Testis (tissue), 3 donors: ENCODE results near the gene MAGEL2. TPM values are rescaled to one million over a fixed set of nuclear protein-coding genes. Genes with fewer than 3 reads are reported as not detected.
A peak's percentile ranks its signal among the peaks of the same experiment; 100 is the strongest.

Experiments used
- DNase-seq: peaks from one replicate; pipeline ENCODE4 v3.0.0-alpha.2; 2019
- H3K27ac ChIP-seq, 2 donors: fragments of 200-600 bp; sonication (generic); one replicate each; pipeline ENCODE4 v1.5.1; 2019
- H3K27me3 ChIP-seq: fragments of 200-600 bp; sonication (generic); one replicate; pipeline ENCODE4 v1.5.1; 2019
- H3K36me3 ChIP-seq: fragments of 200-600 bp; sonication (generic); one replicate; pipeline ENCODE4 v1.5.1; 2017; ENCODE audit warnings: low read depth; ENCODE audit errors: missing control alignments
- H3K4me1 ChIP-seq: fragments of 200-600 bp; sonication (generic); one replicate; pipeline ENCODE4 v1.5.1; 2019
- H3K4me3 ChIP-seq, 2 donors: fragments of 200-600 bp; sonication (generic); one replicate each; pipeline ENCODE4 v1.5.1; 2017 to 2019
- H3K9me3 ChIP-seq: fragments of 200-600 bp; sonication (generic); one replicate; pipeline ENCODE4 v1.5.1; 2017
- CTCF ChIP-seq, 3 experiments: fragments of 450-650 bp in 2 of 3; fragments of 200-600 bp in 1 of 3; sonication (generic) in 1 of 3; IDR thresholded peaks; one replicate each; pipeline ENCODE4 v1.5.1; 2016 to 2019; ENCODE audit warnings: antibody characterized with exemption in 3 of 3, mild to moderate bottlenecking in 2 of 3, moderate library complexity in 1 of 3
- POLR2A ChIP-seq: fragments of 450-650 bp; IDR thresholded peaks from one replicate; pipeline ENCODE4 v1.6.1; 2017; ENCODE audit warnings: antibody characterized with exemption, mild to moderate bottlenecking, moderate library complexity
- WGBS, 2 donors: methylation state at CpG; one replicate each; pipeline ENCODE4 v1.1.5; 2018; 5-methylcytosine and 5-hydroxymethylcytosine counted together
- intact Hi-C: fragments of 100-400 bp; cut with DNase I; formaldehyde crosslinking; loops from one replicate; pipeline ENCODE4 v1.15.1; 2023; ENCODE audit warnings: low total_unique reads
- polyA plus RNA-seq: library from polyadenylated mRNA; stranded (reverse); fragments of 350-450 nt; fragmentation: Illumina TruSeq; extraction: RNeasy Lipid Tissue Mini Kit (QIAGEN cat#74804); gene quantifications from one replicate; pipeline ENCODE4 v1.2.3, GENCODE V29; 2014; ENCODE audit warnings: low read depth, low replicate concordance; ENCODE audit not compliant: insufficient read depth
- total RNA-seq, 2 donors: library from RNA; depleted of rRNA; stranded (reverse); fragments of >200 nt; gene quantifications; one replicate each; pipeline ENCODE4 v1.2.3, GENCODE V29; 2016

The MAGEL2 gene
- total and polyA plus RNA-seq, 3 donors from 2014 or later = 1.9 to 5.8 (median 3.5) TPM

GRCh38 chr15:23629234-23629805, 18.3 kb downstream of the MAGEL2 start:
- no peak overlapping the region for H3K4me3 ChIP-seq
- no peak for DNase-seq
- no peaks in the 10 kb centered on the region for H3K4me1 ChIP-seq
- intact Hi-C loops = no loop called here
- 28 to 33% methylated on average over 4 of the region's 4 CpGs for WGBS, 2 donors
- H3K36me3 ChIP-seq = no peaks in the 10 kb centered on the region
- H3K27ac ChIP-seq = no peak overlapping the region
- H3K9me3 ChIP-seq = no peaks in the 10 kb centered on the region
- TF ChIP-seq POLR2A (no peak), CTCF (IDR thresholded peaks at IDR 0.05) (peak; percentile 13 to 38 (median 25))
- no peaks in the 10 kb centered on the region for H3K27me3 ChIP-seq

- intact Hi-C loops = no loop called here
- TF ChIP-seq CTCF (IDR thresholded peaks at IDR 0.05) (no peak), POLR2A (no peak)
- DNase-seq = no peak
- H3K27me3 ChIP-seq = no peaks in the 10 kb centered on the region
- H3K9me3 ChIP-seq = no peaks in the 10 kb centered on the region
- 47 to 51% methylated on average over 13 of the region's 13 CpGs for WGBS, 2 donors
- H3K4me3 ChIP-seq = no peak overlapping the region
- H3K4me1 ChIP-seq = no peaks in the 10 kb centered on the region
- H3K27ac ChIP-seq = no peak overlapping the region
- H3K36me3 ChIP-seq = no peaks in the 10 kb centered on the region
Observed at GRCh38 chr15:23628612-23629233, 18.9 kb downstream of the MAGEL2 start.

GRCh38 chr15:23616536-23616935, 31.1 kb downstream of the MAGEL2 start:
- no peaks in the 10 kb centered on the region for H3K4me1 ChIP-seq
- no peaks in the 10 kb centered on the region for H3K9me3 ChIP-seq
- DNase-seq = no peak
- no peak overlapping the region for H3K27ac ChIP-seq
- H3K36me3 ChIP-seq = no peaks in the 10 kb centered on the region
- WGBS, 2 donors = 50 to 65% methylated on average over 10 of the region's 10 CpGs
- intact Hi-C loops = no loop called here
- TF ChIP-seq POLR2A (no peak), CTCF (IDR thresholded peaks at IDR 0.05) (no peak)
- H3K27me3 ChIP-seq = no peaks in the 10 kb centered on the region
- H3K4me3 ChIP-seq = peak overlapping the region in 1 of 2 donors; percentile 24

GRCh38 chr15:23606226-23606625, 41.4 kb downstream of the MAGEL2 start:
- H3K27me3 ChIP-seq = no peaks in the 10 kb centered on the region
- TF ChIP-seq CTCF (IDR thresholded peaks at IDR 0.05) (no peak), POLR2A (no peak)
- H3K9me3 ChIP-seq = no peaks in the 10 kb centered on the region
- H3K4me3 ChIP-seq = no peak overlapping the region
- H3K36me3 ChIP-seq = no peaks in the 10 kb centered on the region
- DNase-seq = no peak
- no peak overlapping the region for H3K27ac ChIP-seq
- intact Hi-C loops = no loop called here
- WGBS, 2 donors = 72 to 100% methylated on average over 2 of the region's 2 CpGs
- H3K4me1 ChIP-seq = no peaks in the 10 kb centered on the region

- TF ChIP-seq CTCF (IDR thresholded peaks at IDR 0.05) = no peak
- no peak for TF ChIP-seq POLR2A
- no peaks in the 10 kb centered on the region for H3K9me3 ChIP-seq
- no peak overlapping the region for H3K4me3 ChIP-seq
- DNase-seq = no peak
- intact Hi-C loops = no loop called here
- H3K27ac ChIP-seq = no peak overlapping the region
- H3K36me3 ChIP-seq = no peaks in the 10 kb centered on the region
- 86 to 93% methylated on average over 6 of the region's 6 CpGs for WGBS, 2 donors
- no peaks in the 10 kb centered on the region for H3K4me1 ChIP-seq
- no peaks in the 10 kb centered on the region for H3K27me3 ChIP-seq
Observed at GRCh38 chr15:23602124-23602523, 45.5 kb downstream of the MAGEL2 start.
